Parathyroid adenoma (tissue), 2 donors: ENCODE measurements around the gene ANGPTL2.

Experiments
- H2AFZ ChIP-seq: fragments of 300-600 bp; sonication (generic); one replicate; pipeline ENCODE4 v1.7.0; 2017; ENCODE audit warnings: antibody characterized with exemption, mild to moderate bottlenecking
- H3K27ac ChIP-seq: fragments of 300-600 bp; sonication (generic); one replicate; pipeline ENCODE4 v1.7.0; 2017
- H3K27me3 ChIP-seq: fragments of 300-600 bp; sonication (generic); one replicate; pipeline ENCODE4 v1.7.0; 2017; ENCODE audit warnings: low read length; ENCODE audit not compliant: control insufficient read depth, insufficient read depth
- H3K36me3 ChIP-seq: fragments of 300-600 bp; sonication (generic); one replicate; pipeline ENCODE4 v1.7.0; 2017; ENCODE audit warnings: low read length; ENCODE audit not compliant: control insufficient read depth, insufficient read depth
- H3K4me1 ChIP-seq: fragments of 300-600 bp; sonication (generic); one replicate; pipeline ENCODE4 v1.7.0; 2017; ENCODE audit warnings: control low read depth
- H3K4me2 ChIP-seq: fragments of 300-600 bp; sonication (generic); one replicate; pipeline ENCODE4 v1.7.0; 2017; ENCODE audit warnings: low read length
- H3K4me3 ChIP-seq: fragments of 300-600 bp; sonication (generic); one replicate; pipeline ENCODE4 v1.7.0; 2017; ENCODE audit warnings: low read depth, low read length
- H3K79me2 ChIP-seq: fragments of 300-600 bp; sonication (generic); one replicate; pipeline ENCODE4 v1.7.0; 2017; ENCODE audit warnings: control low read depth
- H3K9ac ChIP-seq: fragments of 300-600 bp; sonication (generic); one replicate; pipeline ENCODE4 v1.7.0; 2017; ENCODE audit warnings: mild to moderate bottlenecking
- H3K9me3 ChIP-seq: fragments of 300-600 bp; sonication (generic); one replicate; pipeline ENCODE4 v1.7.0; 2017; ENCODE audit warnings: low read length; ENCODE audit not compliant: control insufficient read depth
- TF ChIP-seq, protein P1 (sequence below): fragments of 300-600 bp; sonication (generic); IDR thresholded peaks from one replicate; pipeline ENCODE4 v1.7.0; 2017; ENCODE audit warnings: antibody characterized with exemption, mild to moderate bottlenecking
- donor health status: primary hyperparathyroidism.

Gene ANGPTL2

DNA sequence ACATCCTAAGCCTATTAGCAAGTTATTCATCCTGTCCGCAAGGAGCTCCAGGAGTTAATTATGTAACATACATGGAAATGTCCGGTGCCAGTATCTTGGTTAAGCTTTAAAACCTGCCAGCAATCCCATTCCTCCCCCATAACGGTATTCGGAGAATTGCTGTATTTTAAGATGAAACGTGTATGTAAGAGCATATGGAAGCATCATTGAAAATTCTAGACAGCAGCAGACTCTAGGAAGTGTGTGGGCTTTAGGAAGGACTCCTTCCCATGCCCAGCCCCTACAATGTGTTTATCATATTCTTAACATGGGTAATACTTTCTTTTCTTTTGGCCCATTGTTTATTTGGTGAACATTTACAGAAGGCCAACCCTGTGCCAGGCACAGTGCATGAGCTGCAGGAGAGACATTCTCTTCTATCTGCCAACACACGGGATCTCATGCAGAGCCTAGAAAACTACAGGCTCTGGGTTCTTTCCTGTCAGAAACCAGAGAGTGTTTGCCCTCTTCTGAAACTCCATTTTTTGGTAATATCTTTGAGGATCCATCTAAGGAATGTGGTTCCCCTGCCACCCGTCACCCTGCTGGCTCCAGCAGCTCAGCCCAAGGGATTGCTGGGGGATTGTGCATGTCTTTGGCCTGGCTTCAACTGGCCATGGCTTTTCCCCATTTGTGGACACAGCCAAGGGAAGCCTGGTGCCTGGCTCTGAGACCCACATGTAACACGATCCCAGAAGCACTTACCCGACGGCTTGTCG is 15.1 kb downstream of the ANGPTL2 start:
- TF ChIP-seq, protein P1, sequence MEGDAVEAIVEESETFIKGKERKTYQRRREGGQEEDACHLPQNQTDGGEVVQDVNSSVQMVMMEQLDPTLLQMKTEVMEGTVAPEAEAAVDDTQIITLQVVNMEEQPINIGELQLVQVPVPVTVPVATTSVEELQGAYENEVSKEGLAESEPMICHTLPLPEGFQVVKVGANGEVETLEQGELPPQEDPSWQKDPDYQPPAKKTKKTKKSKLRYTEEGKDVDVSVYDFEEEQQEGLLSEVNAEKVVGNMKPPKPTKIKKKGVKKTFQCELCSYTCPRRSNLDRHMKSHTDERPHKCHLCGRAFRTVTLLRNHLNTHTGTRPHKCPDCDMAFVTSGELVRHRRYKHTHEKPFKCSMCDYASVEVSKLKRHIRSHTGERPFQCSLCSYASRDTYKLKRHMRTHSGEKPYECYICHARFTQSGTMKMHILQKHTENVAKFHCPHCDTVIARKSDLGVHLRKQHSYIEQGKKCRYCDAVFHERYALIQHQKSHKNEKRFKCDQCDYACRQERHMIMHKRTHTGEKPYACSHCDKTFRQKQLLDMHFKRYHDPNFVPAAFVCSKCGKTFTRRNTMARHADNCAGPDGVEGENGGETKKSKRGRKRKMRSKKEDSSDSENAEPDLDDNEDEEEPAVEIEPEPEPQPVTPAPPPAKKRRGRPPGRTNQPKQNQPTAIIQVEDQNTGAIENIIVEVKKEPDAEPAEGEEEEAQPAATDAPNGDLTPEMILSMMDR, result no peak
- H3K36me3 ChIP-seq, result no peaks in the 10 kb centered on the region
- no peak overlapping the region for H3K4me3 ChIP-seq
- no peaks in the 10 kb centered on the region for H3K27me3 ChIP-seq
- H3K9ac ChIP-seq, result no peak overlapping the region
- H3K27ac ChIP-seq, result no peak overlapping the region
- H3K9me3 ChIP-seq, result no peaks in the 10 kb centered on the region
- no peak overlapping the region for H2AFZ ChIP-seq
- H3K79me2 ChIP-seq, result no peaks in the 10 kb centered on the region
- H3K4me1 ChIP-seq, result no peaks in the 10 kb centered on the region
- no peak overlapping the region for H3K4me2 ChIP-seq

DNA sequence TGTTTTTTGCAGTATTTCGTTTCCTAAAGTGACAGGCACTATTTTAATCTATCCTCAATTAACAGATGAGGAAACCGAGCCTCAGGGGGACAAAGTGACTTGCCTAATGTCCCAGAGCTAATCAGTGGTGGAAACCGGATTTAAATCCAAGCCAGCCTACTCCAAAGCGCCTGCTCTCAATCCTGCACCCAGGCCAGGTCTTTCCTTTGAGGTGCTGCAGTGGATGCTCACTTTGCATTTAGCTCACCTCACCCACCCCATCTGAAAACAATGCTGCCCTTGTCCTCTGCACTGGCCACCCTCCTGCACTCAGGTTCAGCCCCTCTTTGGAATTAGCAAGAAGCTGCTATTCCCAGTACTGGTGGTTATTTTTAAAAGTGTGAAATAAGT is 16.0 kb downstream of the ANGPTL2 start:
- no peaks in the 10 kb centered on the region for H3K9me3 ChIP-seq
- H3K4me1 ChIP-seq, result no peaks in the 10 kb centered on the region
- H3K9ac ChIP-seq, result no peak overlapping the region
- H3K36me3 ChIP-seq, result no peaks in the 10 kb centered on the region
- no peaks in the 10 kb centered on the region for H3K27me3 ChIP-seq
- no peaks in the 10 kb centered on the region for H3K79me2 ChIP-seq
- H3K4me3 ChIP-seq, result no peak overlapping the region
- H3K27ac ChIP-seq, result no peak overlapping the region
- TF ChIP-seq, protein P1, result no peak
- H3K4me2 ChIP-seq, result no peak overlapping the region
- no peak overlapping the region for H2AFZ ChIP-seq

DNA sequence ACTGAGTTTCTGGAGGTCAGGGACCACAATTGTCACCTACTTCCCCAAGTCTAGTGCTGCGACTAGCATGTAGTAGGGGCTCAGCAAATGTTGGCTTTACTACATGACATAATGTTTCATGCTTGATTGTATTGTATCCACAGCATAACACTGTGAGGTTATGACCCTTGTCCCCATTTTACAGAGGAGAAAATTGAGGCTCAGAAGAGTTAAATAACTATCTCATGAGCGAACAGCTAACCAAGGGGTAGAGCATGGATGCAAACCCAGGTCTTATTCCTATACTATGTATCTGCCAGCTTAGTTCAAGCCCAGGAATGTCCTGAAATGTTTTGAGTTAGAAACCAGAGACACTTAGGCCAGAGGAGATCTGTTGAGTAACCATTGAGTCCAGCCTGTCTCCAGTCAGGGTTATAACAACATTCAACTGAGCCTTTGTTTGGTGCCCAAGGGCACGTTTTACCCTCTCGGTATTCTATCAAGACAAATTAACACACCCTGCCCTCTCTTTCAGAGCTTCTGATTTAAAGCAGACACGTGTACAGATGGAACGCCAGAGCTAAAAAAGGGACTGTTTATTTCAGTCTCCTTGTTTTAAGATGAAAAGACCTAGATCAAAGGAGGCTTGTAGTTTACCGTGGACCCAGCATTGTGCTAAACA is 16.5 kb downstream of the ANGPTL2 start:
- TF ChIP-seq, protein P1, result no peak
- Histone ChIP-seq H3K36me3 (no peaks in the 10 kb centered on the region), H3K9ac (no peak overlapping the region), H3K4me3 (no peak overlapping the region), H3K27me3 (no peaks in the 10 kb centered on the region), H2AFZ (no peak overlapping the region), H3K4me2 (no peak overlapping the region), H3K4me1 (no peaks in the 10 kb centered on the region), H3K9me3 (no peaks in the 10 kb centered on the region), H3K79me2 (no peaks in the 10 kb centered on the region), H3K27ac (no peak overlapping the region)

DNA sequence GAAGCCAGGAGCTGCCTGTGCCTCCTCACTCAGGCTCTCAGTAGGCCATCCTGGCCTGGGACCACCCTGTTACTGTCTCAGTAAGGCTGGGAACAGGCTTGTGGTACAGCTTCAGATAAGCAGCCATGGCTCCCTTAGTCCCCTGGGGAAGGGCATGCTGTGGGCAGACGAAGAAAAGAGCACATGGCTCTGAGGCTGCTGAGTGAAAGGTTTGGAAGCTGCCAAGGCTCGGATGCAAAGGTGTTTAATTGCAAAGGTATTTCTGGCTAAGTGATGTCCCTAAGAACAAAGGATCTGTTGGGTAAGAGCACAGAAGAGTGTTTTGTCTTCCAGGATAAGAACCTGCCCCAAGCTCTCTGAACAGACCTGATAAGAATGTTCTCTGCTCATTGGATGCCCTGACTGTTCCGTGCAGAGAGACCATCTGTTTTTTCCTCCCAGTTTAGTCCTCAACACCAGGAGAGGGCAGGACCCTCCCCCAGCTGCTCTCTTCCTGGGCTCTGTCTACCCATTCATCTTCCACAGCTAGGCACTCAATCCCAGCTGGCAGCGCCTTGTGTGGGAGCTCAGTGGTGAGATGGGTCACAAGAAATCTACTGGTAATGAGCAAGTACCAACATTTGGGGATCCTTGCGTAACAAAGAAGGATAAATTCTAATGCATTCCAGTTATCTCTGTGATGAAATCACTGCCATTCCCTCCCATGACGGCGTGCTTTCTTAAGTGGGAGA is 17.7 kb downstream of the ANGPTL2 start:
- Histone ChIP-seq H3K27me3 (no peaks in the 10 kb centered on the region), H2AFZ (no peak overlapping the region), H3K27ac (no peak overlapping the region), H3K36me3 (no peaks in the 10 kb centered on the region), H3K4me2 (no peak overlapping the region), H3K4me1 (no peaks in the 10 kb centered on the region), H3K9ac (no peak overlapping the region), H3K9me3 (no peaks in the 10 kb centered on the region), H3K4me3 (no peak overlapping the region), H3K79me2 (no peaks in the 10 kb centered on the region)
- TF ChIP-seq, protein P1, result no peak
